Measurements from ENCODE around the gene CPN2. TPM values are rescaled to one million over a fixed set of nuclear protein-coding genes. Genes with fewer than 3 reads are reported as not detected.

The CPN2 gene
- total RNA-seq, 1 donor from 2014 or later: not detected

DNA sequence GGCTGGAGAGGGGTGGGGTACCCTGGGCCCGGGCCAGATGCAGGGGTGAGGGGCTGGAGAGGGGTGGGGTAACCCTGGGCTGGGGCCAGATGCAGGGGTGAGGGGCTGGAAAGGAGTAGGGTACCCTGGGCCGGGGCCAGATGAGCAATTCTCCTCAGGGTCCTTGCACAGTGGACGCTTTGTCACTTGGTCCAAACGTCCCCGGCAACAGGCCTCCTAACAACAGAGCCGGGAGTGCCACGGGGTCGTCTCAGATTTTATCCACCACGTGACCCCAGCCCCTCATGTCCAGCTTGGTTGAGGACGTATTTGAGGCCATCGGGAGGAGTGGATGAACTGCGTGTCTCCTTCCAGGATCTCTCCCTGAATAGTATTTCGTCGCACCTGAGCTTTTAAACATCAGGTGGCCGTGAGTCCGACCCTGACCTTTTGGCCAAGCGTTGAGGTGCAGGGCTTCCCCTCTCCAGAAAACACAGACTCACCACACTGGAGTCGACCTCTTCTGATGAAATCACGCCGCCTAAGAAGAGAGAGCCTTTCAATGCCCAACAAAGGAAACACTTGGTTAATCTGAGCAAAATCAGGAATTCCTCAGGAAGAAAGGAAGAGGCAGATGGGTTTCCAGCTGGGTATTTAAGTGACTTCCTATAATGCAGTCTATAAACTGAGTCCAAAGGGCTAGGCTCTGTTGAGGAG is 31.2 kb upstream of the CPN2 start:
- intact Hi-C loops (cut with micrococcal nuclease): no loop called here

DNA sequence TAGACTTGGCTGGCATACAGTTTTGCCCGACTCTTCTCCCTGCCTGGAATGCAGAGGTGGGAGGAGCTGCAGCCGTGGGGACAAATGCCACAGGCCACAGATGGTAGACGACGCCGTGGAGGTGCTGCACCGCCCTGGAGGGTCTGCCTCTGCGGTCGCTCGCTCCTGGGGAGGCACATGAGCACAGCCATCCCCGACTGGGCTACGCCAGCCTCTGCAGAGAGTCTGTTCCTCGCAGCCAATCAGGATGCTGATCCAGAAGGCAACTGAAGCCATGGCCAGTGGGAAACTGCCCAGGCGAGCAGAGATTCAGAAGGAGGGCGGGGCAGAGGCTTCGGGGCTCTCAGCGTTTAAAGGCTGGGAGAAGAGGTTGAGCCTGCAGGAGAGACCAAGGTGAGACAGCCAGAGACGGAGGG is 30.3 kb upstream of the CPN2 start:
- intact Hi-C loops (cut with micrococcal nuclease): no loop called here

DNA sequence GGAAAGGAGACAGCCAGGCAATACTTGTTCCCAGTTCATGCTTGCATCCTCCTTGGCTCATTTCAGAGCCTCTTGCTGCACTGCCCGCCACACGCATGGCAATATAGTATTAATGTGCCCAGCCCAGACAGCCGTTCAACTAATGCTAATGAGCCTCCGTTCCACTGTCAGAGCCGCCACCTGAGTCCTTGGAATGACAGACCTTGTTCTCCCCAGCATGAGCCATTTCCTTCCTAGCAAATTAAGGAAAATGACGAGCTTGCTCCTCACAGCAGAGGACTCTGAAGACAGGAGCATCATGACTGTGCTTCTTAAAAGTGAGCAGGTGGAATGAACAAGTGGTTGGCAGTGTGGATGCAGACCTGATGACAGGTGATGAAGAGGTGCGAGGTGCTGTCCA is 29.2 kb upstream of the CPN2 start:
- intact Hi-C loops (cut with micrococcal nuclease): no loop called here

DNA sequence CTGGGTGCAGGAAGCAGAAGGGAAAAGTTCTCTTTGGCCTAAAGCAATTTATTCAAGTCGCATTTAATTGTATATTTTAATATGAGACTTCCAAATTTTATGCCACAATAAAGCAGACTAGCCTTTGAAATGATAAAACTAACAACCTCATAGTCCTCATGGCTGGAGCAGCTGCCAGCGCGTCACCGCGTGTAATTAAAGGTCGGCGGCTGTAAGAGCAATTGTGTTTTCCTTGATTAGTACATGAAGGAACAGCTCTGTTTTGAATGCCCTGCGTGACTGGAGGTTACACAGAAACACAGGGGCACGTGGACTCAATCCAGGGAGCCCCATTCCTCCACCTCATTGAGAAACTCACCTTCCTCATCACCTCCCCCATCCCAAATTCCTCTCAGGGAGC is 28.5 kb upstream of the CPN2 start:
- intact Hi-C loops (cut with micrococcal nuclease): no loop called here

DNA sequence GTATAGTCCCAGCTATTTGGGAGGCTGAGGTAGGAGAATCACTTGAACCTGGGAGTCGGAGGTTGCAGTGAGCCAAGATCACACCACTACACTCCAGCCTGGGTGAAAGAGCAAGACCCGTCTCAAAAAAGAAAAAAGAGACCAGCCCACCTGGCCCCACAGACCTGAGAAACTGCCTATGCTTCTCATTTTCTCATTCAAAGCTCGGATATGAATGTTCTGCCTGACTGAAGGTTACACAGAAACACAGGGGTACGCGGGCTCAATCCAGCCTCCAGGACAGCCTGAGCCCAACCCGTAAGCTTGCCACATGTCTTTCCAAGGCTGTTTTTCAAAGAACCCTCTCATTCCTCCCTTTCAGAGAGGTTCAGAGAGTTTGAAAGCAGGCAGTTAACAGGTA is 28.1 kb upstream of the CPN2 start:
- intact Hi-C loops (cut with micrococcal nuclease): no loop called here

DNA sequence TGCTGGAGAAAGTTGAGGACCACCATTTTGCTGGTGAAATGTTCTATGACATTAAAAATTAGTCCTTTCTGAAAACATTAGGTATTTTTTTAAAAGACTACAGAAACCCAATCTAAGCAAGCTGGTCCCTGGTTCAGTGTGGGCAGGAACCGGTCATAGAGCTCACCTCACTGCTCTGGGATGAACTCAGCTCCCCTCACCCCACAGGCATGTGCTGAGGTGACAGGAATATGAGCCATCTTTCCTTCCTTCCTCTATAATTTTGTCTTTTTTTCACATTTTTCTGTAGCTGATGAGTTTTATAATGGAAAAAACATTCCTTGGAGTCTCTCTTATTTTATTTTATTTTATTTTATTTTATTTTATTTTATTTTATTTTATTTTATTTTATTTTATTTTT is 26.6 kb upstream of the CPN2 start:
- intact Hi-C loops (cut with micrococcal nuclease): no loop called here

DNA sequence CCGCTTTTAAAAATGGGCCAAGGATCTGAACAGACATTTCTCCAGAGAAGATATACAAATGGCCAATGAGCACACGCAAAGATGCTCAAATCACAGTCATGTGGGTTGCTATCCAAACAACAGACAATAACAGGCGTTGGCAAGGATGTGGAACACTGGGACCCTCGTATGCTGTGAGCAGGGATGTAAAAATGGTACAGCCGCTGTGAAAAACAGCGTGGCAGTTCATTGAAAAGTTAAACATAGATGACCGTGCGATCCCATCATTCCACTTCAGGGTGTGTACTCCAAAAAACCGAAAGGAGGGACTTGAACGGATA is 25.1 kb upstream of the CPN2 start:
- intact Hi-C loops (cut with micrococcal nuclease): no loop called here

DNA sequence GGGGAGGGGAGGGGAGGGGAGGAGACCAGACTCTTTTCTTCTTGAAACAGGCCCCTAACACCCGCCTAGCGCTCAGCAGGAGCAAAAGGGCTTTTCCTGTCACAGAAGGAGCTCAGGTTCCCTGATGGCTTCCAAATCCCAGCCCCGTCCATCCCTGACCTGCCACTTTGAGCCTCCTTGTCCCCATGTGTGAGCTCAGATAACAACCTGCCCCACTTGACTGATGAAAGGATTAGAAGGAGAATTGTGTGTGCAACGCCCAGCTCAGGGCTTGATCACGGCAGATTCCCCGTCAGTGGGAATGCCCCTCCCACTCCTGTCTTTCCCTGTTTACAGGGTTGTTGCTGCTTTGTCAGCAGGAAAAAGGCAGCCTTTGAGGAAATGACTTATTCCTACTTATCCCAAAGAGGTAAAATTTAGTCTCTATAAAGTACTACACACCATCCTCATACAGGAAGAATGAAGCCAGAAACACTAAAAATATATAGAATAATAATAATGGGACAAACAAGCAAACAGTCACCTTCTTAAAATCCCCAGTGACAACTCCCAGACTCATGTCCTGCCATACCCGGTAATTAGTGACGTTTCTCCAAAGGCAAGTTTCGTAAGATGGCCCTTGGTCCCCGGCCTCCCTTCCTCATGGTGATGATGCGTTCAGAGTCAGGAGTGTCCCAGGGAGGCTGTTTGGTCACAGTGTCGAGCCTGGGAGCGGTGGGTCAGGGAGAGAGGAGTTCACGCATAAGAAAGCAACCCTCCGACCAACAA is 24.5 kb upstream of the CPN2 start:
- intact Hi-C loops (cut with micrococcal nuclease): no loop called here

DNA sequence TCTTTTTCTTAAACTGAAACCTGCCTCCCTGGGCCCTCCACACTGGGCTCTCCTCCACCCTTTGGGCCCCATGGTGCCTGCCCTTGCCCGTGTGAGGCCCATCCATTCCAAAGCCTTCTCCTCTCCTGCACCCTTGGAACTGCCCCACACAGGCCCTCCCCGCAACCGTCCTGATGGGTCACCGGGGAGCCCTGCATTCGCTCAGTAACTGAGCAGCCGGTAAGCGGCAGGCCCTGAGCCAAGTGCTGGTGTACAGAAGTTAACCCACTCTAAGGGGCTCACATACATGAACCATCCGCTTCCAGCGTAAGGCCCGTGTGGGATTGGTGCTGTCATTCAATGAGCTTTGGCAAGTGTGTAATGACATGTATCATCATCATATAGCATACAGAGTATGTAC is 23.8 kb upstream of the CPN2 start:
- intact Hi-C loops (cut with micrococcal nuclease): no loop called here

DNA sequence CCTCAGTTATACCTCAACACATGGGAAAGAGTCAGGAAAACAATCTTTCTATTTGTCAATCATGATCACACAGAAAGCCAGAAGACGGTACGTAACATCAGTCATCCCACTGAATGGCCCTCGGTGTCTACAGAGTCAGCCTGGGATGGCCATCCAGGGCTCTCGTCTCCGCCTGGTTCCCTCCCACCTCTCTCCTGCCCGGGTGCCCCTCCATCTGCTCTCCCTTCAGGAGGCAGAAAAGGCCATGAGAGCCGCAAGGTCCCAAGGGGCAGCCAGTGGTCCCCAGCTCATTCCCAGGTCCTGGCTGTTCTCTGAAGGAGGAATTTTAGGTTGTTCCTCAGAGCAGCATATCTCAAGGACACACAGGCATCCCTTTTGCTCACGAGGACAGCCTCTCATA is 22.8 kb upstream of the CPN2 start:
- intact Hi-C loops (cut with micrococcal nuclease): no loop called here

DNA sequence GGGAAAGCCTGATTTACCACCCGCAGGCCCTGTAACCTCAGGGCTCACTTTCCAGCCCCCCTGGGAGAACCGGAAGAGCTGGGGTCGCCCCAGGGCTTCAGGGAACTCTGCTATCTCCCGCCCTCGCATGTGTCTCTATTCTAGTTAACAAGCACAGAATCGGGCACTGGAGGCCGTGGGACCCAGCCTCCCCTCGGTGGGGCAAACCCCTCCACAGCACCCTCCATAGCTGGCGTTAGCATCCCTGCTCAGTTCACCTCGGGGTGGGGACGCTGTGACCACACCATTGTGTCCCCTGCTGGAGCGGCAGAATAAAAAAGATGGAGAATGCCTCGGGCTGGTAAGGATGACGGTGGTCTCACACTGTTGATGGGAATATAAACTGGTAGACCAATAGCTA is 21.9 kb upstream of the CPN2 start:
- intact Hi-C loops (cut with micrococcal nuclease): no loop called here

DNA sequence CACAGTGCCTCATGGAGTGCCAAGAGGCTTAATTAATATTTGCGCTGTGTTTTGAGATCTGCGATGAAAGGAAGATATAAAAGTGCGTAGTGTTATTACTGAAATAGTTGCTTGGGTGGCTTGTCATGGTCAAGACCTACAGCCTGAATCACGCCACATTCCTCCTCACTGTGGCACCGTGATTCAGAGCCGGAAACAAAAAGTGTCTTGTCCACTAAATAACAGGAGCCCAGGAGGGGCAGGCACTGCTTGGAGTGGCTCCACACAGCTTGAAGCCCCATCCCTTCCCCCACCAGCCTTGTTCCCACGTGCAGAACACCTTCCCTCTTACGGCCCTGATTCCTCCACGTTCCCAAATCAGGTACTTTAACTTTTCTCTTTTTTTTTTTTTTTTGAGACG is 19.6 kb upstream of the CPN2 start:
- intact Hi-C loops (cut with micrococcal nuclease): no loop called here

DNA sequence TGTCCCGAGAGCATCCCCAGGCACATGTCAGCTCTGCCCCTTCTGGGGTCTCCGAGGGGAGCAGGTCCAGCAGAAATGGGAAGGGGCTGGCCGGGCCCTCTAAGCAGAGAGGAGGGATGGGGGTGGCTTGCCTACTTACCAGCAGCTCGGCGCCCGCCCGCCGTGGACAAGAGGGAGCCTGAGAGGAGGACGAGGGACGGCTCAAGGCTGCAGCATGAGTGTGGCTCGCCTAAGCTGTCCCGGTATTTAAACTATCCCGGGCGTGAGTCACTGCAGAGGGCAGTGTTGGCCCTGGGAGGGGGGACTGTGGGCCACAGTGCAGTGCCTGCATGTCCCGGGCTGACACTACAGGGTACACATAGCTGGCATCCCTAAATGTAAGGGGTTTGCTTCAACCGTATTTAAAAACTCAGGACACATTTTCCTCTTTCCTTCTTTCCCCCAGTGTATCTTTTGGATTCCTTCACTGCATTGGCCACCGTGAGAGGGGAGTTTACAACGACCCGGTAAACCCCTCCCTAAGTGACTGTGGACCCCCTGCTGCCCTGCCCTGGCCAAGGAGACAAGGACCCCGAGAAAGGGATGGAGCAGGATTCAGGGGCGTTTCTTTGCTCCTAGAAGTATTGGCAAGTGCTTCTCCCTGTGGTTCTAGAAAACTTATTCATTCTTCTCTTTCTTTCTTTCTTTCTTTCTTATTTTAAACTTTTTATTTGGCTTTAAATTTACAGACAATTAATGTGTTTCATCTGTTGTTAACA is 18.6 kb upstream of the CPN2 start, which contains the start of gene LRRC15:
Gene LRRC15, minus strand, starts transcription at position 222 of the 758 bp plus-strand sequence. CDS start 8,700 bp downstream, outside the sequence.
- intact Hi-C loops (cut with micrococcal nuclease): no loop called here

DNA sequence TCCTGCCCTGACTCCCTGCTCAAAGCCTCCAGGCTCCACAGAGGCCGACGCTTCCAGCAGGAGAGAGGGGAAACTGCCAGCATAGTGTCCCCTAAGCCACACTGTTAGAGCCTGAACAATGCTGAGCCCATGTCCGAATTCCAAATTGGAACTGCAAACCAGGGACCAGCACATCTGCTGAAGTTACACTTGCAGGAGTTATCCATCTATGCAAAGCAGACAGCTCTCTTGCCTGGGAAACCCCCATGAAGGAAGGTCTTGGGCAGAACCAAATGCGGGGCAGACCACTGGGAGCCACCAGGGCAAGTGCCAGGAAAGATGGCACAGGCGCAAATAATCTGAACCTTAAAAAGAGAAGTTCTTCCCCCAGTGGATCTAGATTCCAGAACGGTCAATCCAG is 17.8 kb upstream of the CPN2 start:
- intact Hi-C loops (cut with micrococcal nuclease): no loop called here

DNA sequence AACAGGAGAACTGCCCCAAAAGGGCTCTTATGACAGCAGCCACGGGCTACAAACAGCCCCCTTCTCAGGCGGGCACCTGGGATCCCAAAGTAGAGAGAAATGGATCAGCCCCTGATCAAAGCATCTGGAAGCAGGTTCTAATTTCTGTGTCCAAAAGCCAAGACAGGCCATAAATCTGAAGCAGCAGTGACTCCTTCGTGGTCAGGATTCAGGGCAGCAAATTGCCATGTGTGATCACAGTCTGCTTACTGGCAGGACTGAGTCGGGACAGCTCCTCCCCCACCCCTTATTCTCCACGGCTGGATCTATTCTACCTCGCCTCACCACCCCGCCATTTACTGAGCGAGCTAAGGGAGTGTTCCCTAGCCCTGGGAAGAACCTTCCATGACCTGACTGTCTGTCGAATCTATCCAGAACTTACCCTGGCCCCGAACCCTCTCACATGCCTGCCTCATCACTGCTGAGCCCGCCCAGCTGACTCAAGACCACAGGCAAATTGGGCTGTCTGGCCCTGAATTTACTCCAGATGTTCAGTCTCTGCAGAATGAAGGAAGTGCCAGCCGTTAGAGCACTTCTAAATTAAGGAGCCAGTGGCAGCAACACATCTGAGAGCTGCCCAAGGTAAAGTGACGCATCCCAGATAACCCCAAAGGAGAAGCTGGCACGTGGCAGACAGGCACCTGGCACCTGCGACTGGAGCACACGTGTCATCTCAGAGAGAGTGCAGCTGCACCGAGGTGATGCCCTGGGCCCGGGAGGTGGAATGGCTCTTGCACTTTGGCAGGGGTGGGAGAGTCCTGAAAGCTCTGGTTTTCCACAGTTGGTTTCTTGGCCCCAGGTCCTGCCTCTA is 17.1 kb upstream of the CPN2 start:
- intact Hi-C loops (cut with micrococcal nuclease): no loop called here

DNA sequence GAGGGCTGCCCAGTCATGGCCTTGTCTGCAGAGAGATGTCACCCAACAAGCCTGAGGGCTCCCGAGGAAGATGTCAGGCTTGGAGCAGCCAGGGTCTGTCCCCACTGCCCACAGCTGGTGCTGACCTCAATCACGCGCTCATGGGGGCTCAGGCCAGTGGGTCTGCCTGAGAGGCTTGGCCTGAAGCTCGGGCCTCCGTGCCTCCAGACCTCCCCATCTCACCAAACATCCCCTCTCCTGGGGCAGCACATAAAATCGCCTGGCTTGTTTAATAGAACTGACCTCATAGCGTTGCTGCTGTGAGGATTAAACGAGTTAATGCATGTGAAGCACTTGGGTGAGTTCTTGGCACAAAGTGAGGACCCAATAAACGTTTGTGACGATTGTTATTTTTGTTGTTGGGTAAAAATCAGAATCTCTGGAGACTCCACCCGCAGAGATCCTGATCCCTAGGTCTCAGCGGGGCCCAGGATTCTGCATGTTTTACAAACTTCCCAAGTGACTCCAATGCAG is 14.9 kb upstream of the CPN2 start:
- intact Hi-C loops (cut with micrococcal nuclease): no loop called here

DNA sequence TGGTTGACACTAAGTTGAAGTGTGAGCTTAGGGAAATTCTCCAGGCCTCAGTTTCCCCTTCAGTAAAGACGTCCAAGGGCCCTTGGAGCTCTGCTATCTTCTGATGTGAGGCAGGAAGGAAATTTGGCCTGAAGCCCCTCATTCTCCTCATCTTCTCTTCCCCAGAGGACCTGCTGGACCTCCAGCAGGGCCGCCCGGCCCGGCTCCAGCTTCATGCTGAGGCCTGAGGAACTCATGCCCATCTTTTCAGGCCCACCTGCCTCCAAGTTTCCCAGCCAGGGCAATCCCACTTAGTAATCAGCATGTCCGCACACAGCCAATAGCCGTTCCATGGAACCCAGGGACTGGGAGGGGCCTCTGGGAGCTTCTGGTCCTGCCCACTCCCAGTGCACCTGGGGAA is 14.4 kb upstream of the CPN2 start:
- intact Hi-C loops (cut with micrococcal nuclease): no loop called here

DNA sequence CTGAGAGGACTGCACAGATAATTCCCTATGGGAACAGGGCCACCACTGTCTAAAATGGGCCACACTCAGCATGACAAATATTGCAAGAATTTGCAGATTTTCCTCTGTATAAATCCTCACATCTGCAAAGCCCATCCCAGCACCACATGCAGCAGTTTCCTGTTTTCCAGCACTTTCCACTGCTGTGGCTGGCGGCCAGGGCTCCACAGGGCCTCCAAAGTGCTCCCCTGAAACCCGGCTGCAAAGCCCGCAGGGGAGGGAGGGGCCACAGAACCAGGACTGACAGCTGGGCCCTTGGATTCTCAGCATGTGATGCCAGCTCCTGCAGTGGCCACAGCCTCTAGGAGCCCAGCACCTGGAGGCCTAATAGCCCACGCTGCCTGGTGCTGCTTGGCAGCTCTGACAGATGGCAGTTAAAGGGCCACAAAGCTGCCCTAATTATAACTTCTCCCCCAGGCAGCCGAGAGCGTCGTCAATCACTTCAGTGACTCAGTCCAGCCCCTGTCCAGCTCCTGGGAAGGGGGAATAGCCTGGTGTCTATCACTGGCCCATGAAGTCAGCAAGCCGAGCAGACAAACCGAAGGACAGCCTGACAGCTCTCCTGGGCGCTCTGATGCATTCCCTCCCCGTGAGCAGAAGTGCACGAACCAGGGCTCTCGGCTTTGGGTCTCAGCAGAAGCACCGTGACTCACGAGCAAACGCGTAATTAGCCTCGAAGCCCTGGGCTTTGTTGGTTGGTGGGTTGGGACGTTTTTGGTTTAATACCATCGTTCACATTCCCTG is 13.7 kb upstream of the CPN2 start:
- intact Hi-C loops (cut with micrococcal nuclease): no loop called here

DNA sequence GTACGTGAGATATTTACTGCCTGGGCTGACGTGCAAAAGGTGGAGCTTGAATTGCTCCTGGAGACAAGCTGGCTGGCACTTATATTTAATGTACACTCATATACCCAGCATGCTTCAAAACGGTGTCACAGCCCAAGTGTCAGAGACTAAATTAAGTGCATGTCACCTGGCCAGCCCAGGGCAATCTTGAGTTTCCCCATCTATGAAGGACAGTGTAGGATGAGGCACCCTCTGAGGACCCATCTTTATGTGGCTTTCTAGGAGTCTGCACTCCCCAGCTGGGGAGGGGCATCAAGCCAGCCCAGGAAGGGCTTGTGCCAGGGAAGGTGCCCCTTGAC is 13.2 kb upstream of the CPN2 start:
- intact Hi-C loops (cut with micrococcal nuclease): no loop called here

DNA sequence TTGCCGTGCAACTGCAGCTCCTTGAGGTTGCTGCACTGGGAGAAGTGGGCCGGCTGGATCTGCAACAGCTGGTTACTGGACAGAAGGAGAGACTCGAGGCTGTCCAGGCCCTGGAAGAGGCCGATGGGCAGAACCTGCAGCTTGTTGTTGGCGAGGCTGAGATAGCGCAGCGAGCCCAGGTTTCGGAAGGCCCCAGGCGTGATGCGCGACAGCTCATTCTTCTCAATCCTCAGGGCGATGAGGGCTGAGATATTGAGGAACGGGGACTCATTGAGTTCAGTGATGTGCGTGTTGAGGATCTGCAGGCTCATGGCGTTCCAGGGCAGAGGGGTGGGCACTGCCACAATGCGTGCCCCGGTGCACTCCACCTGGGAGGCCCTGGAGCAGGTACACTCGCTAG is 9.4 kb upstream of the CPN2 start:
- intact Hi-C loops (cut with micrococcal nuclease): no loop called here

DNA sequence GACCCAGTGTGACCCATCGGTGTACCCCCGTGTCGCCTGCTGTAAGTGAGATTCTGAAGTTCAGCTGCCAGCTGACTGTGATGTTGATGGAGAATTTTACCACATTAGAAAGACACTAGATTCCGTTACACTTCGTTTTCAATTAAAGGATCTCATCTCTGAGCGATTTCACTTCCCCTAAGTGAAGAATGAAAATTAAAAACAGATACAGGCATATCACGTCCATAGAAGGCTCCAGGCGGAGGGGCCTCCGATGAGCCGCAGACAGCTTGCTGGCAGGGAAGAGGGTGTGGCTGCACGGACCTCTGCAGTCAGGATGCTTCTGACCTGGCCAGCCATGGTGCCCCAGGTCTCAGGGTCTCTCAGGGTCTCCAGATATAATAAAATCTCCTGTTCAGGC is 6.6 kb upstream of the CPN2 start:
- intact Hi-C loops (cut with micrococcal nuclease): no loop called here

All from T-helper 2 cell treated with Interferon-gamma antibody and Interleukin-4, amounts not matched to agents 100 ng/mL and 5 ng/mL, for 36 hours (primary cell).